Heart left ventricle (tissue), 13 donors: ENCODE results near the gene PDCD1LG2.

ENCODE experiments used
- POLR2A ChIP-seq, 2 donors: fragments of 450-650 bp; IDR thresholded peaks; one replicate each; pipeline ENCODE4 v1.6.1; 2017; ENCODE audit warnings: antibody characterized with exemption in 2 of 2, mild to moderate bottlenecking in 2 of 2, moderate library complexity in 2 of 2
- TF ChIP-seq, protein P1 (sequence below), 12 donors: fragments of 200-600 bp; sonication (generic) in 4 of 12; IDR thresholded peaks; one replicate each; pipeline versions ENCODE4 v1.5.0 to v1.8.0; 2018 to 2022; ENCODE audit warnings: antibody characterized with exemption in 12 of 12, mild to moderate bottlenecking in 5 of 12
- donor health status: ischemic (EF 13 %, LVEDD 7.1; RV severe dilation, severe dysfunction).
- donor health status: DM: no; HTN: yes; CAD: no.
- donor health status: DM: no; HTN: no; CAD: no.
- donor health status: ischemic (EF 25% LVEDD 6.9; RV normal size, moderate dysfunction).
- donor health status: ischemic (EF 25% LVEDD 5.7; RV mildly dilated, moderate dysfunction).
- donor health status: ischemic (EF 35%, LVEDD 5.7; RV mildly dilated, moderate dysfunction).
- donor health status: nonischemic (EF 11% LVEDD 7.7; RV severe dilation, severe dysfunction).
- donor health status: DM: yes; HTN: yes; CAD: no.
- donor health status: PGD.
- donor health status: ischemic (EF 29% LVEDD 5.4; RV normal size, mild dysfunction).
- donor health status: nonischemic (EF 23%, LVEDD 6.1; RV moderate dilation, normal function).

GRCh38 chr9:5516453-5517220 lies 6.3 kb downstream of the PDCD1LG2 start:
- TF ChIP-seq POLR2A (IDR thresholded peaks at IDR 0.05) = no peak
- TF ChIP-seq, protein P1, sequence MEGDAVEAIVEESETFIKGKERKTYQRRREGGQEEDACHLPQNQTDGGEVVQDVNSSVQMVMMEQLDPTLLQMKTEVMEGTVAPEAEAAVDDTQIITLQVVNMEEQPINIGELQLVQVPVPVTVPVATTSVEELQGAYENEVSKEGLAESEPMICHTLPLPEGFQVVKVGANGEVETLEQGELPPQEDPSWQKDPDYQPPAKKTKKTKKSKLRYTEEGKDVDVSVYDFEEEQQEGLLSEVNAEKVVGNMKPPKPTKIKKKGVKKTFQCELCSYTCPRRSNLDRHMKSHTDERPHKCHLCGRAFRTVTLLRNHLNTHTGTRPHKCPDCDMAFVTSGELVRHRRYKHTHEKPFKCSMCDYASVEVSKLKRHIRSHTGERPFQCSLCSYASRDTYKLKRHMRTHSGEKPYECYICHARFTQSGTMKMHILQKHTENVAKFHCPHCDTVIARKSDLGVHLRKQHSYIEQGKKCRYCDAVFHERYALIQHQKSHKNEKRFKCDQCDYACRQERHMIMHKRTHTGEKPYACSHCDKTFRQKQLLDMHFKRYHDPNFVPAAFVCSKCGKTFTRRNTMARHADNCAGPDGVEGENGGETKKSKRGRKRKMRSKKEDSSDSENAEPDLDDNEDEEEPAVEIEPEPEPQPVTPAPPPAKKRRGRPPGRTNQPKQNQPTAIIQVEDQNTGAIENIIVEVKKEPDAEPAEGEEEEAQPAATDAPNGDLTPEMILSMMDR (IDR thresholded peaks at IDR 0.05) = no peak
